CD4-positive, CD25-positive, alpha-beta regulatory T cell (primary cell): ENCODE measurements around the gene PRKD1. TPM values are rescaled to one million over a fixed set of nuclear protein-coding genes. Genes with fewer than 3 reads are reported as not detected.

Experiments used
- ATAC-seq, 2 donors: fragments of 150-1000 bp; cut with Tn5 transposase; one replicate each; pipeline ENCODE4 v1.10.0; 2021; ENCODE audit warnings: low read depth in 2 of 2, moderate number of reproducible peaks in 2 of 2, moderate library complexity in 1 of 2
- DNase-seq, 3 donors: peaks; one replicate each; pipeline versions ENCODE4 v3.0.0 to v3.0.0-alpha.2; 2012 to 2022; ENCODE audit warnings: mixed read lengths in 1 of 3
- H3K27ac ChIP-seq: one replicate; pipeline ENCODE4 v1.7.0; 2013; ENCODE audit warnings: mild to moderate bottlenecking, low read length; ENCODE audit not compliant: insufficient read depth, poor library complexity, severe bottlenecking
- H3K27me3 ChIP-seq: one replicate; pipeline ENCODE4 v1.7.0; 2013; ENCODE audit warnings: low read length; ENCODE audit not compliant: control insufficient read depth, insufficient read depth
- H3K36me3 ChIP-seq: one replicate; pipeline ENCODE4 v1.7.0; 2013; ENCODE audit warnings: mild to moderate bottlenecking, low read length, moderate library complexity; ENCODE audit not compliant: control insufficient read depth, insufficient read depth
- H3K4me1 ChIP-seq: 2 replicates; pipeline ENCODE4 v1.7.0; 2013; ENCODE audit warnings: mild to moderate bottlenecking, low read length; ENCODE audit not compliant: insufficient read depth, control insufficient read depth, poor library complexity, severe bottlenecking
- H3K4me3 ChIP-seq: one replicate; pipeline ENCODE4 v1.7.0; 2013; ENCODE audit warnings: low read depth, mild to moderate bottlenecking, low read length, moderate library complexity
- H3K9me3 ChIP-seq, 2 experiments: 1 replicate in 1 of 2; 2 replicates in 1 of 2; pipeline ENCODE4 v1.7.0; 2013; ENCODE audit warnings: low read length in 2 of 2, mild to moderate bottlenecking in 1 of 2, moderate library complexity in 1 of 2; ENCODE audit not compliant: control insufficient read depth in 2 of 2
- H3K27ac Mint-ChIP-seq, 3 donors: one replicate each; pipeline ENCODE4 v1.8.0; 2020 to 2022; ENCODE audit warnings: mild to moderate bottlenecking in 3 of 3, mixed read lengths in 3 of 3, moderate library complexity in 2 of 3
- H3K27me3 Mint-ChIP-seq: one replicate; pipeline ENCODE4 v1.8.0; 2022; ENCODE audit warnings: mild to moderate bottlenecking, mixed read lengths
- H3K36me3 Mint-ChIP-seq: one replicate; pipeline ENCODE4 v1.8.0; 2020; ENCODE audit warnings: mixed read lengths
- H3K4me1 Mint-ChIP-seq, 4 donors: one replicate each; pipeline ENCODE4 v1.8.0; 2020 to 2022; ENCODE audit warnings: mixed read lengths in 4 of 4, mild to moderate bottlenecking in 1 of 4
- H3K4me3 Mint-ChIP-seq, 4 donors: one replicate each; pipeline ENCODE4 v1.8.0; 2020 to 2022; ENCODE audit warnings: mild to moderate bottlenecking in 4 of 4, mixed read lengths in 4 of 4, moderate library complexity in 3 of 4
- H3K9me3 Mint-ChIP-seq, 7 donors: one replicate each; pipeline ENCODE4 v1.8.0; 2020 to 2022; ENCODE audit warnings: mixed read lengths in 7 of 7, mild to moderate bottlenecking in 3 of 7, moderate library complexity in 2 of 7
- polyA plus RNA-seq, 4 donors: library from polyadenylated mRNA; unstranded; fragments of 300-500 nt; fragmentation: Illumina TruSeq; gene quantifications; one replicate each; pipeline ENCODE4 v1.2.3, GENCODE V29; 2021
- total RNA-seq: library from RNA; stranded (reverse); gene quantifications from one replicate; pipeline ENCODE4 v1.2.3, GENCODE V29; 2022

PRKD1 gene
- total and polyA plus RNA-seq, 5 donors from 2014 or later = not detected

DNA sequence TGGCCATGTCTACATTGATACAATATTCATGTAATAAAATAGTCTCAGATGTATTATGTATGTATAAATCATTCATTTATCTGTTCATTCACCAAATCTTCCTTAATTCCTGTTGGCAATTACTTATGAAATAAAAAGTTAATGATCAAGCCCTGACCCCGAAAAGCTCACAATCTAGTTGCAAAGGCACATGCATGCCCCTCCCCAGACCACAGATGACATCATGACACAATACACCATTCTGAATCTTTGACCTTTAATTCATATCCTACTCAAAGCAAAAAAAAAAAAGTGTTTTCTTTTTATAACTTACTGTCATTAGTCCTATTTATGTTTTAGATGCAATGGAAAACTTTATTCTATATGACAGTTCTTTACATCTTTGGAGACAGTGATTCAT, 346.9 kb downstream of the PRKD1 start:
- Mint-ChIP-seq H3K4me1 (no peaks in the 10 kb centered on the region), H3K27ac (no peak overlapping the region), H3K4me3 (no peak overlapping the region), H3K36me3 (no peaks in the 10 kb centered on the region), H3K27me3 (no peaks in the 10 kb centered on the region), H3K9me3 (peaks cover 1 to 14% (median 5%) of the 10 kb centered on the region in 7 donors)
- Histone ChIP-seq H3K36me3 (no peaks in the 10 kb centered on the region), H3K4me3 (no peak overlapping the region), H3K27ac (no peak overlapping the region), H3K4me1 (no peaks in the 10 kb centered on the region), H3K27me3 (no peaks in the 10 kb centered on the region), H3K9me3 (peaks cover 4 to 5% of the 10 kb centered on the region in 2 experiments)
- DNase-seq = no peak
- ATAC-seq = no peak

DNA sequence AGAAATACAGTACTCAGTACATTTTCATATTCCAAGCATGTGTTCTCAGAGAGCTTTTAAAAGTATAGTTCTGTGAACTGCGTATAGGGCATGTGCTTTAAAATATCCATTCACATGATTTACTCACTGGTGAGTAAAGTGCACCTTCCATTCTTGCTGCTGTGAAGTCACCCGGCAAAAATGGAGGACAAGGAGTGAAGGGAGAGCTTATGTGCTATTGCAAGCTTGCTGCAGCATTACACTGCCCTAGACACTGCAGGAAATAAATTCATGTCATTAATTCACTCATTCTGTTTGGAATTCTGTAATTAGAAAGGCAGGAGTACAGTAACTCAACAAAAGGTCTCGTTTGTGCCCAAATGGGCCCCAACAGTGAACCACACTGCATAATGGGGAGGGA, 347.8 kb downstream of the PRKD1 start:
- ATAC-seq = no peak
- no peaks in the 10 kb centered on the region for H3K27me3 Mint-ChIP-seq
- H3K4me3 ChIP-seq = no peak overlapping the region
- no peak for DNase-seq
- no peak overlapping the region for H3K27ac Mint-ChIP-seq
- H3K36me3 Mint-ChIP-seq = no peaks in the 10 kb centered on the region
- H3K27ac ChIP-seq = no peak overlapping the region
- H3K36me3 ChIP-seq = no peaks in the 10 kb centered on the region
- no peaks in the 10 kb centered on the region for H3K4me1 ChIP-seq
- H3K4me3 Mint-ChIP-seq = no peak overlapping the region
- H3K9me3 Mint-ChIP-seq = peaks cover 1 to 19% (median 5%) of the 10 kb centered on the region in 7 donors
- no peaks in the 10 kb centered on the region for H3K27me3 ChIP-seq
- no peaks in the 10 kb centered on the region for H3K4me1 Mint-ChIP-seq
- peaks cover 4 to 5% of the 10 kb centered on the region in 2 experiments for H3K9me3 ChIP-seq

DNA sequence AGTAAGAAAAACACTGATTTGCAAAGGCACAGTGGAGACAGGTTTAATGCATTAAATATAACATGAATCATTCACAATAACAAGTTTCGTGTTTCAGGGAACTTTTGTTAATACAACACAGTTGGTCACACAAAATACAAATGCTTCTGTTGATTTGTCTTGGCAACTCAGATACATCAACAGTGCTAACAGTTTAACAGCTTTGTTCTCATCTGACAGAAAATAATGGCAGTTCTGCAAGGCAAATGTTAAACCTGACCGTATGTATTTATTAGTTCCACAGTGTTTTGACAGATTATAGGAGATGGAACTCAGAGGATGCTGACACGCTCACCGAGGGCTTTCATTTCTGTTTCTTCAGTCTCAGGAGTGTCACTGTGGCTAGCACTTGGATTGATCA, 350.7 kb downstream of the PRKD1 start:
- H3K27ac ChIP-seq = no peak overlapping the region
- no peak overlapping the region for H3K4me3 Mint-ChIP-seq
- no peaks in the 10 kb centered on the region for H3K27me3 Mint-ChIP-seq
- H3K36me3 ChIP-seq = no peaks in the 10 kb centered on the region
- H3K9me3 ChIP-seq = peaks cover 0 to 2% of the 10 kb centered on the region in 2 experiments
- H3K9me3 Mint-ChIP-seq = peaks cover 4 to 19% (median 10%) of the 10 kb centered on the region in 7 donors
- H3K4me1 ChIP-seq = no peaks in the 10 kb centered on the region
- no peak for ATAC-seq
- no peaks in the 10 kb centered on the region for H3K27me3 ChIP-seq
- DNase-seq = no peak
- H3K27ac Mint-ChIP-seq = no peak overlapping the region
- H3K4me1 Mint-ChIP-seq = no peaks in the 10 kb centered on the region
- H3K4me3 ChIP-seq = no peak overlapping the region
- no peaks in the 10 kb centered on the region for H3K36me3 Mint-ChIP-seq

DNA sequence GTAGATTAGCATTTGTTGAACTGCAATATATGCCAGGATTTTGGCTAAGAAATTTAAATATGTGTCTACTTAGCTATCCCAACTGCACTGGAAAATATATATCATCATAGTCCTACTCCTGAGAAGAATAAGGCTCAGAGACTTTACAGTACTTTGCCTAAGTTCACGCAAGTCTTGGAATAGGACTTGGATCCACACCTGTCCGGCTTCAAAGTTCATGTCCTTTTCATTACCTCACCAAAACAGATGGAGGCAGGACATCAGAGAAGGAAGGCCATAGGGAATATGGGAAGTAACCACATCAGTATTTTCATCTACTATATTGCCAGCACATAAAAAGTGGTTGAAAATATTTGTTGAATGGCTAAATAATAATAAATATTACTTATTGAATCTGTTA, 358.5 kb downstream of the PRKD1 start:
- H3K9me3 ChIP-seq = peaks cover 2 to 11% of the 10 kb centered on the region in 2 experiments
- H3K36me3 ChIP-seq = no peaks in the 10 kb centered on the region
- no peak overlapping the region for H3K27ac Mint-ChIP-seq
- no peaks in the 10 kb centered on the region for H3K36me3 Mint-ChIP-seq
- ATAC-seq (no peak), DNase-seq (no peak)
- no peak overlapping the region for H3K4me3 Mint-ChIP-seq
- H3K4me1 ChIP-seq = no peaks in the 10 kb centered on the region
- H3K27me3 ChIP-seq = no peaks in the 10 kb centered on the region
- no peak overlapping the region for H3K27ac ChIP-seq
- H3K4me1 Mint-ChIP-seq = no peaks in the 10 kb centered on the region
- H3K27me3 Mint-ChIP-seq = no peaks in the 10 kb centered on the region
- peaks cover 6 to 37% (median 16%) of the 10 kb centered on the region in 7 donors for H3K9me3 Mint-ChIP-seq
- H3K4me3 ChIP-seq = no peak overlapping the region

DNA sequence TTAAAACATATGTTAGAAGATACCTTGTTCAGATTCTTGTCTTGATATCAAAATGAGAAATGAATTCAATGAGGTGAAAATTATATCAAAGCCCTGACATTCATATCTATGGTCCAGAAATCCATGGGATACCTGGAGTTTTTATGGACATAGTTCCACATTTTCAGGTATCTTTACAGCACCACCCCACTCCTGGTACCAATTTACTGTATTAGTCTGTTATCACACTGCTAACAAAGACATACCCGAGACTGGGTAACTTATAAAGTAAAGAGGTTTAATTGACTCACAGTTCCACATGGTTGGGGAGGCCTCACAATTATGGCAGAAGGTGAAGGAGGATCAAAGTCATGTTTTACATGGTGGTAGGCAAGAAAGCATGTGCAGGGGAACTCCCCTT, 361.5 kb downstream of the PRKD1 start:
- no peaks in the 10 kb centered on the region for H3K4me1 Mint-ChIP-seq
- H3K4me3 Mint-ChIP-seq = no peak overlapping the region
- Histone ChIP-seq H3K4me3 (no peak overlapping the region), H3K36me3 (no peaks in the 10 kb centered on the region), H3K4me1 (no peaks in the 10 kb centered on the region), H3K9me3 (peaks cover 0 to 6% of the 10 kb centered on the region in 2 experiments), H3K27ac (no peak overlapping the region), H3K27me3 (no peaks in the 10 kb centered on the region)
- H3K27ac Mint-ChIP-seq = no peak overlapping the region
- H3K9me3 Mint-ChIP-seq = peaks cover 3 to 47% (median 11%) of the 10 kb centered on the region in 7 donors
- H3K36me3 Mint-ChIP-seq = no peaks in the 10 kb centered on the region
- DNase-seq (no peak), ATAC-seq (no peak)
- no peaks in the 10 kb centered on the region for H3K27me3 Mint-ChIP-seq

DNA sequence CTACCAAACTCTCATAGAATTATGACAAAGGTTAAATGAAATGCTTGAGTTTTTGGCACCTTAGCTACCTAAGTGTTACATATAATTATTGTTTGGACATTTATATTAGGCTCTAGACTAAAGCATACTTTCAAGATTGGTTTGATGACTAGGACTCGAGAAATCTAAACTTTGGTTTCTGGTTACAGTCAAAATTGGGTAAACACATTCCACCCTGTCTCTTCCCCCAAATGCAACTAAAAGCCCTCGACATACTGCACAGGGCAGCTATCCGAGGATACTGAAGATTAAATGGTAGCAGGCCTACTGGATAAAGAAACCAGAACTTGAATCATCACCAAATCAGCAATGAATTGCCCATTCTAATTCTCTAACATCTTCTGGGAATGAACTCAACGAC, 369.1 kb downstream of the PRKD1 start:
- no peak for DNase-seq
- H3K27ac Mint-ChIP-seq = no peak overlapping the region
- Histone ChIP-seq H3K4me1 (no peaks in the 10 kb centered on the region), H3K27ac (no peak overlapping the region), H3K36me3 (no peaks in the 10 kb centered on the region), H3K27me3 (no peaks in the 10 kb centered on the region), H3K9me3 (no peaks in the 10 kb centered on the region), H3K4me3 (no peak overlapping the region)
- no peaks in the 10 kb centered on the region for H3K27me3 Mint-ChIP-seq
- H3K9me3 Mint-ChIP-seq = peaks cover 1 to 13% (median 8%) of the 10 kb centered on the region in 7 donors
- no peaks in the 10 kb centered on the region for H3K4me1 Mint-ChIP-seq
- no peaks in the 10 kb centered on the region for H3K36me3 Mint-ChIP-seq
- no peak for ATAC-seq
- H3K4me3 Mint-ChIP-seq = no peak overlapping the region

DNA sequence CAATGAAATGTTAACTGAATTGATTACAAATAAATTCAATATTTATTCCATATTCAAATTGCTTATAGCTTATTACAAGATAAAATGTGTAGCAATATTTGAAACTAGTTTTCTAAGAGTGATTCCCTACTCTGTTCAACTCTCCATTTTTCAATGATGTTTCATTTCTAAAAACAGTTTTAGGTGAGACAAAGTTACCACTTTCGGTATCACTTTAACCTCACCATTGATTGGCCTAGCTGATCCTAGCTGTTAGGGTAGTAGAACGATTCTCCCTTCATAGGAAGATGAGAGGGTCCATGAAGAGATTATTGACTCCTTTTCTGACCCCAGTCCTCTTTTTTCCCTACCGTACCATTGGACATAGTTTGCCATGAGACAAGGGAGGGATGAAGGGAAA, 373.3 kb downstream of the PRKD1 start:
- H3K4me1 ChIP-seq = no peaks in the 10 kb centered on the region
- no peaks in the 10 kb centered on the region for H3K9me3 ChIP-seq
- Mint-ChIP-seq H3K4me3 (no peak overlapping the region), H3K4me1 (no peaks in the 10 kb centered on the region), H3K27ac (no peak overlapping the region), H3K36me3 (no peaks in the 10 kb centered on the region), H3K9me3 (peaks cover 2 to 16% (median 6%) of the 10 kb centered on the region in 7 donors), H3K27me3 (no peaks in the 10 kb centered on the region)
- H3K4me3 ChIP-seq = no peak overlapping the region
- H3K27me3 ChIP-seq = no peaks in the 10 kb centered on the region
- no peaks in the 10 kb centered on the region for H3K36me3 ChIP-seq
- H3K27ac ChIP-seq = no peak overlapping the region
- DNase-seq = no peak
- no peak for ATAC-seq

DNA sequence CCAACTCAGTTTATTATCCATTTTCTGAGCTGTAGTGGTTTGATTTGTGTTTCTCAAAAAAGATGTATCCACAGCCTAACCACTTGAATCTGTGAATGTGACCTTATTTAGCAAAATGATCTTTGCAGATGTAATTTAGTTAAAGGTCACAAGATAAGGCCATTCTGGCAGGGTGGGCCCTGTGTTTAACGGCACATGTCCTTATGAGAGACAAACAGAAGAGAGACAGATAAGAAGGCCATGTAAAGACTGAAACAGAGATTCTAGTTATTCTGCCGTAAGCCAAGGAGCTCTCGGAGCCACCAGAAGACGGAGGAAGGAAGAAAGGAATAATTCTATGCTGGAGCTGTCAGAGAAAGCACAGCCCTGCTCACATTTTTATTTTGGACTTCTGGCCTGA, 374.2 kb downstream of the PRKD1 start:
- H3K27ac ChIP-seq = no peak overlapping the region
- Mint-ChIP-seq H3K36me3 (no peaks in the 10 kb centered on the region), H3K4me1 (no peaks in the 10 kb centered on the region), H3K27me3 (no peaks in the 10 kb centered on the region), H3K4me3 (no peak overlapping the region), H3K27ac (no peak overlapping the region), H3K9me3 (peaks cover 0 to 16% (median 6%) of the 10 kb centered on the region in 7 donors)
- DNase-seq (no peak), ATAC-seq (no peak)
- no peaks in the 10 kb centered on the region for H3K36me3 ChIP-seq
- H3K4me1 ChIP-seq = no peaks in the 10 kb centered on the region
- no peaks in the 10 kb centered on the region for H3K27me3 ChIP-seq
- no peaks in the 10 kb centered on the region for H3K9me3 ChIP-seq
- H3K4me3 ChIP-seq = no peak overlapping the region
